HCT116 (cell line): ENCODE measurements around the gene CASZ1. TPM values are rescaled to one million over a fixed set of nuclear protein-coding genes. Genes with fewer than 3 reads are reported as not detected.

ENCODE experiments used
- ATAC-seq: fragments of 200-7000 bp; cut with Tn5 transposase; 2 replicates; pipeline ENCODE4 v1.9.1; 2020; ENCODE audit warnings: mild to moderate bottlenecking, moderate library complexity
- BruUV-seq: library from RNA; stranded (reverse); fragments of 400-500 nt; replicated peaks from 2 replicates; lab custom pipeline; 2021; lab: Mats Ljungman, UMichigan
- CTCF ChIA-PET: fragments of 300-600 bp; sonication (Branson Sonifier 250); formaldehyde crosslinking; loops from one replicate; lab custom pipeline; 2021; ENCODE audit warnings: antibody characterized with exemption; lab: Charles Lee
- POLR2A ChIA-PET: fragments of 300-600, 350-600 bp; sonication (Branson Sonifier 250); formaldehyde crosslinking; loops from one replicate; lab custom pipeline; 2021; ENCODE audit warnings: antibody characterized with exemption; lab: Charles Lee
- RAD21 ChIA-PET, 2 experiments: fragments of 300-600 bp; sonication (Branson Sonifier 250); formaldehyde crosslinking; loops; one replicate each; lab custom pipeline; 2023; ENCODE audit warnings: low total read pairs in 2 of 2; ENCODE audit not compliant: uncharacterized antibody in 2 of 2, unreplicated experiment in 2 of 2, low non-redundant PET in 1 of 2; lab: Charles Lee
- DNase-seq: peaks from one replicate; pipeline ENCODE4 v3.0.0-alpha.2; 2010; ENCODE audit warnings: low read depth, low spot score
- H2AFZ ChIP-seq: fragments of 200-600 bp; shearing (Covaris generic), sonication (generic); 2 replicates; pipeline ENCODE4 v1.6.1; 2017; ENCODE audit warnings: low read depth, mixed run types, mixed read lengths, antibody characterized with exemption, low read length; ENCODE audit not compliant: poor library complexity, severe bottlenecking
- H3K27ac ChIP-seq: 2 replicates; pipeline ENCODE4 v1.5.1; 2012; ENCODE audit warnings: low read depth, low read length
- H3K27me3 ChIP-seq: fragments of 200-600 bp; sonication (generic); 2 replicates; pipeline ENCODE4 v1.6.1; 2016; ENCODE audit warnings: mixed run types, low read length, mixed read lengths; ENCODE audit not compliant: insufficient read depth
- H3K36me3 ChIP-seq, 2 experiments: fragments of 200-500 bp in 1 of 2; fragments of 200-600 bp in 1 of 2; sonication (Bioruptor generic) in 1 of 2; sonication (generic) in 1 of 2; 2 replicates each; pipeline versions ENCODE4 v1.5.1 to v1.6.1; 2014 to 2016; ENCODE audit warnings: low read length in 2 of 2, inconsistent platforms in 1 of 2, mixed read lengths in 1 of 2, mixed run types in 1 of 2; ENCODE audit not compliant: insufficient read depth in 2 of 2, control insufficient read depth in 1 of 2
- H3K4me1 ChIP-seq, 2 experiments: fragments of 200-600 bp in 1 of 2; sonication (generic) in 1 of 2; 2 replicates each; pipeline versions ENCODE4 v1.5.1 to v1.6.1; 2012 to 2017; ENCODE audit warnings: low read length in 2 of 2, inconsistent platforms in 1 of 2, mild to moderate bottlenecking in 1 of 2, mixed read lengths in 1 of 2, mixed run types in 1 of 2, moderate library complexity in 1 of 2; ENCODE audit not compliant: insufficient read depth in 2 of 2, control insufficient read depth in 1 of 2
- H3K4me2 ChIP-seq: fragments of 200-600 bp; sonication (generic); 2 replicates; pipeline ENCODE4 v1.6.1; 2017; ENCODE audit warnings: mixed run types, low read length, mixed read lengths
- H3K4me3 ChIP-seq, 2 experiments: fragments of 200-600 bp in 1 of 2; sonication (generic) in 1 of 2; replicated peaks in 1 of 2; 2 replicates each; pipeline ENCODE4 v1.5.1; 2011 to 2016; ENCODE audit warnings: low read length in 2 of 2, control low read depth in 1 of 2, low read depth in 1 of 2, mild to moderate bottlenecking in 1 of 2, mixed read lengths in 1 of 2, mixed run types in 1 of 2
- H3K79me2 ChIP-seq: fragments of 200-600 bp; sonication (generic); 2 replicates; pipeline ENCODE4 v1.6.1; 2017; ENCODE audit warnings: mild to moderate bottlenecking, mixed run types, low read length, moderate library complexity, mixed read lengths; ENCODE audit not compliant: insufficient read depth
- H3K9ac ChIP-seq: fragments of 200-600 bp; sonication (generic); 2 replicates; pipeline ENCODE4 v1.6.1; 2016; ENCODE audit warnings: low read length, mixed read lengths
- H3K9me2 ChIP-seq: fragments of 200-600 bp; sonication (generic), shearing (Covaris generic); 2 replicates; pipeline ENCODE4 v1.6.1; 2017; ENCODE audit warnings: mixed run types, mild to moderate bottlenecking, moderate library complexity; ENCODE audit not compliant: insufficient read depth
- H3K9me3 ChIP-seq, 2 experiments: fragments of 200-500 bp in 1 of 2; fragments of 200-600 bp in 1 of 2; sonication (Bioruptor generic) in 1 of 2; sonication (generic) in 1 of 2; 2 replicates each; pipeline ENCODE4 v1.6.1; 2014 to 2017; ENCODE audit warnings: low read length in 2 of 2, mixed read lengths in 2 of 2, inconsistent platforms in 1 of 2, low read depth in 1 of 2, mild to moderate bottlenecking in 1 of 2, mixed run types in 1 of 2, moderate library complexity in 1 of 2; ENCODE audit not compliant: control insufficient read depth in 1 of 2, insufficient read depth in 1 of 2
- H4K20me1 ChIP-seq: fragments of 200-600 bp; sonication (generic), shearing (Covaris generic); 2 replicates; pipeline ENCODE4 v1.6.1; 2017; ENCODE audit warnings: mixed run types, mild to moderate bottlenecking, moderate library complexity; ENCODE audit not compliant: insufficient read depth
- ATF3 ChIP-seq: IDR thresholded peaks from 2 replicates; pipeline ENCODE4 v1.6.1; 2012
- CBX3 ChIP-seq: IDR thresholded peaks from 2 replicates; pipeline ENCODE4 v1.6.1; 2012; ENCODE audit warnings: low read depth
- CEBPB ChIP-seq: IDR thresholded peaks from 2 replicates; pipeline ENCODE4 v1.6.1; 2012; ENCODE audit warnings: low read depth
- ELF1 ChIP-seq: IDR thresholded peaks from 2 replicates; pipeline ENCODE4 v1.6.1; 2012; ENCODE audit warnings: low read depth, borderline replicate concordance
- EZH2 ChIP-seq: fragments of 200-600 bp; sonication (generic); IDR thresholded peaks from 2 replicates; pipeline ENCODE4 v1.6.1; 2017; ENCODE audit warnings: antibody characterized with exemption, mixed run types
- JUND ChIP-seq: IDR thresholded peaks from 2 replicates; pipeline ENCODE4 v1.6.1; 2012
- POLR2A ChIP-seq: IDR thresholded peaks from 2 replicates; pipeline ENCODE4 v1.7.0; 2011; ENCODE audit warnings: borderline replicate concordance; ENCODE audit not compliant: insufficient read depth, insufficient read length; ENCODE audit errors: extremely low read depth
- POLR2AphosphoS5 ChIP-seq: IDR thresholded peaks from 2 replicates; pipeline ENCODE4 v1.6.1; 2011; ENCODE audit warnings: mild to moderate bottlenecking, low read depth, low read length, moderate library complexity
- RAD21 ChIP-seq: IDR thresholded peaks from 2 replicates; pipeline ENCODE4 v1.6.1; 2012; ENCODE audit warnings: low read depth, mild to moderate bottlenecking
- SIN3A ChIP-seq: IDR thresholded peaks from 2 replicates; pipeline ENCODE4 v1.6.1; 2012; ENCODE audit warnings: low read depth
- SP1 ChIP-seq: IDR thresholded peaks from 2 replicates; pipeline ENCODE4 v1.6.1; 2012; ENCODE audit warnings: low read depth
- SRF ChIP-seq: IDR thresholded peaks from 2 replicates; pipeline ENCODE4 v1.6.1; 2012; ENCODE audit warnings: low read depth
- TCF7L2 ChIP-seq: IDR thresholded peaks from 2 replicates; pipeline ENCODE4 v1.7.0; 2011; ENCODE audit warnings: borderline replicate concordance, inconsistent platforms; ENCODE audit not compliant: insufficient read depth, insufficient read length; ENCODE audit errors: extremely low read depth
- YY1 ChIP-seq: IDR thresholded peaks from 2 replicates; pipeline ENCODE4 v1.6.1; 2011; ENCODE audit warnings: low read length, low read depth, moderate library complexity, mild to moderate bottlenecking; ENCODE audit not compliant: insufficient replicate concordance; ENCODE audit errors: extremely low read depth
- ZFX ChIP-seq: fragments of 450-650 bp; IDR thresholded peaks from 2 replicates; pipeline ENCODE4 v1.6.1; 2017
- intact Hi-C: fragments of 100-400 bp; cut with micrococcal nuclease; formaldehyde crosslinking; loops from 2 replicates; pipeline ENCODE4 v1.10.0; 2022
- total RNA-seq: library from RNA; stranded (reverse); gene quantifications from one replicate; pipeline ENCODE4 v1.2.1, GENCODE V29; 2021; ENCODE audit not compliant: unreplicated experiment
- TF ChIP-seq, protein P1 (sequence below), 3 experiments: fragments of 200-600 bp in 1 of 3; sonication (generic) in 1 of 3; IDR thresholded peaks in 2 of 3; conservative IDR thresholded peaks in 1 of 3; 2 replicates each; pipeline ENCODE4 v1.5.1; 2012 to 2017; ENCODE audit warnings: low read depth in 2 of 3, low read length in 2 of 3, antibody characterized with exemption in 1 of 3, borderline replicate concordance in 1 of 3, control low read depth in 1 of 3, mild to moderate bottlenecking in 1 of 3, mixed read lengths in 1 of 3, mixed run types in 1 of 3, moderate library complexity in 1 of 3; ENCODE audit not compliant: insufficient read depth in 1 of 3
- TF ChIP-seq, protein P2 (sequence below): IDR thresholded peaks from 2 replicates; pipeline ENCODE4 v1.6.1; 2011; ENCODE audit warnings: mild to moderate bottlenecking, low read length, moderate library complexity; ENCODE audit not compliant: insufficient replicate concordance; ENCODE audit errors: extremely low read depth
- TF ChIP-seq, protein P3 (sequence below): IDR thresholded peaks from 2 replicates; pipeline ENCODE4 v1.6.1; 2012
- TF ChIP-seq, protein P4 (sequence below): IDR thresholded peaks from 2 replicates; pipeline ENCODE4 v1.6.1; 2012; ENCODE audit warnings: low read depth

Gene CASZ1
- total RNA-seq, 1 experiment from 2014 or later: 7.7 TPM

DNA sequence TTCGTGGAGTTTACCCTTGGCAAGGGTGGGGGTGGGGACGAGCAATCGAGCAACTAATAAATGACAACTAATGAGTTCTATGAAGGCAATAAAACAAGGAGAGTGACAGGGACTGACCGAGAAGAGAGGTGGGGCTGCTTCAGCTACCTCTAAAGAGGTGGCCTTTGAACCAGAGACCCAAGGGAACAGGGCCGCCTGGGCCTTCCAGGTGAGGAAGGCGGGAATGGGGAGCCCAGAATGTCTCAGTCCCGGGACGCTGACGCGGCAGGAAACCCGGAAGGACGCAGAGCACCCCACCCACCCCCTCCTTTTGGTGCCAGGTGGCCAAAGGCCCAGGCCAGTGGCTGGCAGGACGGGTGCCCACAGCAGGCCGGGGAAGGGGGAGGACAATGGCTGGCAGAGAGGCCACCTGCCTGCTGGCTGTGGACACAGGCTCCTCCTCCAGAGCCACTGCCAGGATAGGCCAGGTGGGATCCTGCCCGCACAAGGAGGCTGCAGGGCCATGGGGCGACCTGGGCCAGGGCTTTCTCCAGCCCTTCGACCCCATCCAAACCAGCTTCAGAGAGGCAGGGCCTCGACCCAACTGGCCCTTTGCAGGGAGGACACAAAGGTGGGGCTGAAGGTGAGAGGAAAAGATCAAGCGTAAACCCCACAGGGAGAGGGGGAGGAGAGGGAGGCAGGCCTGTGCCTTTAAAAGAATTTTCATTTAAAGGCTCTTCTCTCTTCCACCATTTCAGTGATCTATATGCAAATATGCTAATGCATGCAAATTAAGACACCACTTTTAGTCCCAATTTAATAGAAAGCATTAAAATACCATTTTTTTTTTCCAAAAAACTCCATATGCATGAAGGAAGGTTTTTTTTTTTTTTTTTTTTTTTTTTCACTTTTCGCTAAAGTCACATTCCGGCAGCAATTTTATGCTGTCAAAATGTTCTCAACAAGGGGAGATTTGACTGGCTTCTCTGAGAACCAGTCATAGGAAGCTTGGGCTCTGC lies 58.1 kb downstream of the CASZ1 start:
- no peak for DNase-seq
- Histone ChIP-seq H3K79me2 (no peaks in the 10 kb centered on the region), H2AFZ (no peak overlapping the region), H3K4me1 (no peaks in the 10 kb centered on the region; a peak in 1 of 4 replicates), H3K9ac (no peak overlapping the region), H3K27ac (no peak overlapping the region), H3K36me3 (no peaks in the 10 kb centered on the region), H3K4me2 (no peak overlapping the region), H3K27me3 (no peaks in the 10 kb centered on the region), H3K9me2 (no peaks in the 10 kb centered on the region), H4K20me1 (no peaks in the 10 kb centered on the region), H3K9me3 (no peaks in the 10 kb centered on the region), H3K4me3 (no peak overlapping the region)
- TF ChIP-seq, protein P1, sequence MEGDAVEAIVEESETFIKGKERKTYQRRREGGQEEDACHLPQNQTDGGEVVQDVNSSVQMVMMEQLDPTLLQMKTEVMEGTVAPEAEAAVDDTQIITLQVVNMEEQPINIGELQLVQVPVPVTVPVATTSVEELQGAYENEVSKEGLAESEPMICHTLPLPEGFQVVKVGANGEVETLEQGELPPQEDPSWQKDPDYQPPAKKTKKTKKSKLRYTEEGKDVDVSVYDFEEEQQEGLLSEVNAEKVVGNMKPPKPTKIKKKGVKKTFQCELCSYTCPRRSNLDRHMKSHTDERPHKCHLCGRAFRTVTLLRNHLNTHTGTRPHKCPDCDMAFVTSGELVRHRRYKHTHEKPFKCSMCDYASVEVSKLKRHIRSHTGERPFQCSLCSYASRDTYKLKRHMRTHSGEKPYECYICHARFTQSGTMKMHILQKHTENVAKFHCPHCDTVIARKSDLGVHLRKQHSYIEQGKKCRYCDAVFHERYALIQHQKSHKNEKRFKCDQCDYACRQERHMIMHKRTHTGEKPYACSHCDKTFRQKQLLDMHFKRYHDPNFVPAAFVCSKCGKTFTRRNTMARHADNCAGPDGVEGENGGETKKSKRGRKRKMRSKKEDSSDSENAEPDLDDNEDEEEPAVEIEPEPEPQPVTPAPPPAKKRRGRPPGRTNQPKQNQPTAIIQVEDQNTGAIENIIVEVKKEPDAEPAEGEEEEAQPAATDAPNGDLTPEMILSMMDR (IDR thresholded peaks at IDR 0.05 in 2 of 3, conservative IDR thresholded peaks at IDR 0.05 in 1 of 3; ENCODE audit: borderline replicate concordance in 1 of 3, insufficient read depth in 1 of 3, low read depth in 2 of 3, low read length in 2 of 3): no peak
- TF ChIP-seq POLR2AphosphoS5 (no peak), SIN3A (no peak), TCF7L2 (no peak), JUND (no peak), YY1 (no peak), SP1 (no peak), RAD21 (no peak), CBX3 (no peak), POLR2A (no peak), ZFX (no peak), ATF3 (no peak), ELF1 (no peak), CEBPB (no peak), SRF (no peak), EZH2 (no peak)
- TF ChIP-seq, protein P2, sequence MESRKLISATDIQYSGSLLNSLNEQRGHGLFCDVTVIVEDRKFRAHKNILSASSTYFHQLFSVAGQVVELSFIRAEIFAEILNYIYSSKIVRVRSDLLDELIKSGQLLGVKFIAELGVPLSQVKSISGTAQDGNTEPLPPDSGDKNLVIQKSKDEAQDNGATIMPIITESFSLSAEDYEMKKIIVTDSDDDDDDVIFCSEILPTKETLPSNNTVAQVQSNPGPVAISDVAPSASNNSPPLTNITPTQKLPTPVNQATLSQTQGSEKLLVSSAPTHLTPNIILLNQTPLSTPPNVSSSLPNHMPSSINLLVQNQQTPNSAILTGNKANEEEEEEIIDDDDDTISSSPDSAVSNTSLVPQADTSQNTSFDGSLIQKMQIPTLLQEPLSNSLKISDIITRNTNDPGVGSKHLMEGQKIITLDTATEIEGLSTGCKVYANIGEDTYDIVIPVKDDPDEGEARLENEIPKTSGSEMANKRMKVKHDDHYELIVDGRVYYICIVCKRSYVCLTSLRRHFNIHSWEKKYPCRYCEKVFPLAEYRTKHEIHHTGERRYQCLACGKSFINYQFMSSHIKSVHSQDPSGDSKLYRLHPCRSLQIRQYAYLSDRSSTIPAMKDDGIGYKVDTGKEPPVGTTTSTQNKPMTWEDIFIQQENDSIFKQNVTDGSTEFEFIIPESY: no peak
- TF ChIP-seq, protein P3, sequence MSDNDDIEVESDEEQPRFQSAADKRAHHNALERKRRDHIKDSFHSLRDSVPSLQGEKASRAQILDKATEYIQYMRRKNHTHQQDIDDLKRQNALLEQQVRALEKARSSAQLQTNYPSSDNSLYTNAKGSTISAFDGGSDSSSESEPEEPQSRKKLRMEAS: no peak
- TF ChIP-seq, protein P4, sequence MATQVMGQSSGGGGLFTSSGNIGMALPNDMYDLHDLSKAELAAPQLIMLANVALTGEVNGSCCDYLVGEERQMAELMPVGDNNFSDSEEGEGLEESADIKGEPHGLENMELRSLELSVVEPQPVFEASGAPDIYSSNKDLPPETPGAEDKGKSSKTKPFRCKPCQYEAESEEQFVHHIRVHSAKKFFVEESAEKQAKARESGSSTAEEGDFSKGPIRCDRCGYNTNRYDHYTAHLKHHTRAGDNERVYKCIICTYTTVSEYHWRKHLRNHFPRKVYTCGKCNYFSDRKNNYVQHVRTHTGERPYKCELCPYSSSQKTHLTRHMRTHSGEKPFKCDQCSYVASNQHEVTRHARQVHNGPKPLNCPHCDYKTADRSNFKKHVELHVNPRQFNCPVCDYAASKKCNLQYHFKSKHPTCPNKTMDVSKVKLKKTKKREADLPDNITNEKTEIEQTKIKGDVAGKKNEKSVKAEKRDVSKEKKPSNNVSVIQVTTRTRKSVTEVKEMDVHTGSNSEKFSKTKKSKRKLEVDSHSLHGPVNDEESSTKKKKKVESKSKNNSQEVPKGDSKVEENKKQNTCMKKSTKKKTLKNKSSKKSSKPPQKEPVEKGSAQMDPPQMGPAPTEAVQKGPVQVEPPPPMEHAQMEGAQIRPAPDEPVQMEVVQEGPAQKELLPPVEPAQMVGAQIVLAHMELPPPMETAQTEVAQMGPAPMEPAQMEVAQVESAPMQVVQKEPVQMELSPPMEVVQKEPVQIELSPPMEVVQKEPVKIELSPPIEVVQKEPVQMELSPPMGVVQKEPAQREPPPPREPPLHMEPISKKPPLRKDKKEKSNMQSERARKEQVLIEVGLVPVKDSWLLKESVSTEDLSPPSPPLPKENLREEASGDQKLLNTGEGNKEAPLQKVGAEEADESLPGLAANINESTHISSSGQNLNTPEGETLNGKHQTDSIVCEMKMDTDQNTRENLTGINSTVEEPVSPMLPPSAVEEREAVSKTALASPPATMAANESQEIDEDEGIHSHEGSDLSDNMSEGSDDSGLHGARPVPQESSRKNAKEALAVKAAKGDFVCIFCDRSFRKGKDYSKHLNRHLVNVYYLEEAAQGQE: no peak
- CTCF ChIA-PET: no interaction called here
- intact Hi-C loops: no loop called here
- BruUV-seq: no TSS peak
- no peak for ATAC-seq
- POLR2A ChIA-PET: no interaction called here
- RAD21 ChIA-PET: no interaction called here
